ENCODE measurements around the gene IPO11. TPM values are rescaled to one million over a fixed set of nuclear protein-coding genes. Genes with fewer than 3 reads are reported as not detected.

IPO11 gene
- 17.2 to 27.5 TPM (median 20.2 TPM) in 3 replicates for total RNA-seq
- long read RNA-seq, full-length matches to known transcripts = 14 of 17 reads
- long read RNA-seq, partial matches to known transcripts = 0 of 17 reads
- long read RNA-seq, other reads (novel, unspliced or antisense) = 3 of 17 reads

DNA sequence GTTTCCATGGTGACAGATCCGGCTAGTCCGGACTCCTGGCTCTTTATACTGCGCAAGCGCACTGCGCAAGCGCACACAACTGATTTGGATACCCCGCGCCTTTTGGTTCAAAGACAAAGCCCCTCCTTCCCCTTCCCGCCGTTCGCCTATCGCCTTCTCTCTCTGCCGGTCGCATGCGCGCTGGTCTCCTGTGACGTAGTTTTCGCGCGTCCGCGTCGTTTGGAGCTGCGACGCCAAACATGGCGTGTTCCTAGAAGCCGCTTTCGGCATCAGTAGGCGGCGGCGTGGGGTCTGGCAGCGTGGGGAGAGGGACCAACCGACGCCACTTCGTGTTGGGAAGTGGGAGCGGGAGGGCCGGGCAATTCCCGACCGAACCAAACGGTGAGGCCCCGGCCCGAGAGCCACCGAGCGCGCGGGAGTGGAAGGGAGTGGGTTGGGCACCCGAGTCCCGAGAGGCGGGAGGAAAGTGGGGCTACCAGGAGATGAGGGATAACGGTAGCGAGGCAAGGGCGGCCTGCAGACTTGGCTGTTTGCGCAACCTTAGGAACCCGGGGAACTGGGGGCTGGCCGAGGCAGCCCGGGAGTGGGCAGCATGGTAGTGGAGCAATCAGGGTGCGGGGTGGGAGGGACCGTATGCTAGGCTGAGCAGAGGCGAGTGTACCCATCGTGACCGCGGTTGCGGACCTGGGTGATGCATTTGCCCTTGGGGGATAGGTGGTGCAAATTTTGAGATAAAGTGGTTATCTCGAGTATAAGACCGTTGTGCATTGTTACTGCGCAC, at the start of gene IPO11:
IPO11 (plus strand) TSS at position 215 of the 781 bp plus-strand sequence. CDS start 24,517 bp downstream, outside the sequence.
- H3K27me3 Mint-ChIP-seq (ENCODE audit: low read depth) = no peaks in the 10 kb centered on the region
- DNase-seq (ENCODE audit: low spot score) = peak; percentile 99
- H3K27ac Mint-ChIP-seq (ENCODE audit: unreplicated experiment) = peak within 1 kb of the TSS; percentile 95
- H3K9me3 Mint-ChIP-seq (ENCODE audit: low read depth) = no peaks in the 10 kb centered on the region
- H3K4me3 Mint-ChIP-seq (ENCODE audit: unreplicated experiment) = peak within 1 kb of the TSS; percentile 88
- peak; percentile 21 for TF ChIP-seq CTCF (IDR thresholded peaks at IDR 0.05)
- H3K36me3 Mint-ChIP-seq (ENCODE audit: low read depth) = no peaks in the 10 kb centered on the region
- peaks cover 21% of the 10 kb centered on the region for H3K4me1 Mint-ChIP-seq (ENCODE audit: low read depth)

GRCh38 chr5:62369039-62369438, 43.5 kb upstream of the IPO11 start:
- no peak for TF ChIP-seq CTCF (IDR thresholded peaks at IDR 0.05)
- Mint-ChIP-seq H3K27ac (ENCODE audit: unreplicated experiment) (no peak overlapping the region), H3K36me3 (ENCODE audit: low read depth) (peaks cover 17% of the 10 kb centered on the region), H3K4me1 (ENCODE audit: low read depth) (no peaks in the 10 kb centered on the region), H3K4me3 (ENCODE audit: unreplicated experiment) (no peak overlapping the region), H3K9me3 (ENCODE audit: low read depth) (peaks cover 3% of the 10 kb centered on the region), H3K27me3 (ENCODE audit: low read depth) (no peaks in the 10 kb centered on the region)
- DNase-seq (ENCODE audit: low spot score) = no peak

DNA sequence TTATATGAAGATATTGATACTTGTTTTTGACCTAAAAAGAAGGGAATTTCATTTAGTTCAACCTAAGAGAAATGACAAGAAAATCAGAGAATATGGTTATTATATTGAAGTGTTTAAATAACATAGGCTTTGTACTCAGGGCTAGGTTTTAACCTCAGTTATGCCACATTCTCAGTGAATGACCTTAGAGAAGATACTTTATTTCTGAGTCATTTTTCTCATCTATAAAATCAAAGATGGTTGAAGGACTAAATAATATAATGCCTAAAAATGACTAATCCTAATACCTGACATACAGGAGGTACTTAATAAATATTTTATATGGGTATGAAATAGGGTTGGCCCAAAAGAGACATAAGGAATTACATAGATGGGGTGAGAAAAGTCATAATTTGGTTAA, 41.2 kb upstream of the IPO11 start:
- Mint-ChIP-seq H3K4me1 (ENCODE audit: low read depth) (peaks cover 5% of the 10 kb centered on the region), H3K27me3 (ENCODE audit: low read depth) (no peaks in the 10 kb centered on the region), H3K36me3 (ENCODE audit: low read depth) (peaks cover 13% of the 10 kb centered on the region), H3K27ac (ENCODE audit: unreplicated experiment) (no peak overlapping the region), H3K4me3 (ENCODE audit: unreplicated experiment) (no peak overlapping the region), H3K9me3 (ENCODE audit: low read depth) (no peaks in the 10 kb centered on the region)
- TF ChIP-seq CTCF (IDR thresholded peaks at IDR 0.05) = no peak
- DNase-seq (ENCODE audit: low spot score) = no peak

DNA sequence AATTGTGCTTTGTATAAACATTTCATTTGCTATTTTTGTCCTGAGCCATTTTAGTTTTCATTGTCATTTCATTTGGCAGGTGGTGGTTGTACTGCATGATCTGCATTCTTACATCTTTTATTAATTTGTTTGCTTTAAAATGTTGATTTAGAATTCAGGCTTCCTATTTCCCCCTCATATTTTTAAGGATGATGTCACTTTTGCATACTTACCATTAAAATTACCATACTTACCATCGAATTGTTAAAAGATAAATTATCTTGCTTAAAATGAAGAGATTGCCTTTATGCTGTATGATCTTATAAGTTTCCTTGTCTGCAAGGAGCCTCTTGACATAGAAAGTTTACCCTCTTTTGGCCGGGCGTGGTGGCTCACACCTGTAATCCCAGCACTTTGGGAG, 40.0 kb upstream of the IPO11 start:
- Mint-ChIP-seq H3K36me3 (ENCODE audit: low read depth) (peaks cover 13% of the 10 kb centered on the region), H3K27ac (ENCODE audit: unreplicated experiment) (no peak overlapping the region), H3K9me3 (ENCODE audit: low read depth) (no peaks in the 10 kb centered on the region), H3K4me1 (ENCODE audit: low read depth) (peaks cover 5% of the 10 kb centered on the region), H3K27me3 (ENCODE audit: low read depth) (no peaks in the 10 kb centered on the region), H3K4me3 (ENCODE audit: unreplicated experiment) (no peak overlapping the region)
- TF ChIP-seq CTCF (IDR thresholded peaks at IDR 0.05) = no peak
- DNase-seq (ENCODE audit: low spot score) = no peak

- no peaks in the 10 kb centered on the region for H3K9me3 Mint-ChIP-seq (ENCODE audit: low read depth)
- TF ChIP-seq CTCF (IDR thresholded peaks at IDR 0.05) = no peak
- no peak overlapping the region for H3K4me3 Mint-ChIP-seq (ENCODE audit: unreplicated experiment)
- H3K36me3 Mint-ChIP-seq (ENCODE audit: low read depth) = peaks cover 15% of the 10 kb centered on the region
- H3K27me3 Mint-ChIP-seq (ENCODE audit: low read depth) = no peaks in the 10 kb centered on the region
- no peak overlapping the region for H3K27ac Mint-ChIP-seq (ENCODE audit: unreplicated experiment)
- peaks cover 5% of the 10 kb centered on the region for H3K4me1 Mint-ChIP-seq (ENCODE audit: low read depth)
- no peak for DNase-seq (ENCODE audit: low spot score)
Observed at GRCh38 chr5:62373382-62373781, 39.2 kb upstream of the IPO11 start.

Measured in chondrocyte (in vitro differentiated cells).